ENCODE data around the gene MSRB3. TPM values are rescaled to one million over a fixed set of nuclear protein-coding genes. Genes with fewer than 3 reads are reported as not detected.

MSRB3 gene
- total and polyA plus RNA-seq, 2 of the 8 experiments (the other 6 are each of a cell fraction or from before 2014, with no cell fraction given): 0.32 to 1.2 TPM

GRCh38 chr12:65266408-65266807 lies 12.1 kb upstream of the MSRB3 start (continued):
- TF ChIP-seq CHD7 (IDR thresholded peaks at IDR 0.05; ENCODE audit: insufficient replicate concordance, low read length): no peak
